Limb (tissue), 2 donors: ENCODE measurements around the gene SH3BP1.

ENCODE experiments used
- DNase-seq, 2 donors: peaks; one replicate each; pipeline ENCODE4 v3.0.0-alpha.2; 2016; ENCODE audit errors: extremely low spot score in 2 of 2

Gene SH3BP1

DNA sequence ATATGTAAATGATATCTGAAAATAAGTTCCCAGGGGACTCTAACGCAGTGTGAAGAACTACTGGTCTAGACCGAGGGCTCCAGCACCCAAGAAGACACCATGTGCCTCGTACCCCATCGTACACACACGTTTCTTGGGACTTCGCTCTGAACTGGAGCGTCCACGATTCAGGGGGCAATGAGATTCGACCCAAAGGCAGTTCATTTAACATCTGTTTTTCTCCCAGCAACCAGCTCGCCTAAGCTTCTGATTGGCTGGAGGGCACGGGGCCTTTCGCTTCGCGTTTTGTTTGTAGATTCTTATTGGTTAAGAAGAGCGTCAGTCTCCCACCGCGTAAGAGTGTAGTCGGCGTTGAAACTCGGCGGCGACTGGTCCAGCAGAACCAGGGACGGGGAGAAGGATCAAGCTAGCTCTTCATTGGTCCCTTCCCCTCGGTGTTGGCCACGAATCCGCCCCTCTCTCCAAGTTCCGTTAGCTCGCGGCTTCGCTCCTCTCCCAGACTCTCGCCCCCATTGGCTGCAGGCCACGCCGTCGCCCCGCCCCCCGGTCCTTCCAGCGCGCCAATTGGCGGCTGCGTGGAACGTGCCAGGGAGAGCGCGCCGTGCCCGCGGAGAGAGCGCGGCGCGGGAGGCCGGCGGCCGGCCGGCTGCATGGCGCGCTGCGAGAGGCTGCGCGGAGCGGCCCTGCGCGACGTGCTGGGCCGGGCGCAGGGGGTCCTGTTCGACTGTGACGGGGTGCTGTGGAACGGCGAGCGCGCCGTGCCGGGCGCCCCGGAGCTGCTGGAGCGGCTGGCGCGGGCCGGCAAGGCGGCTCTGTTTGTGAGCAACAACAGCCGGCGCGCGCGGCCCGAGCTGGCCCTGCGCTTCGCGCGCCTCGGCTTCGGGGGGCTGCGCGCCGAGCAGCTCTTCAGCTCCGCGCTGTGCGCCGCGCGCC, 18.9 kb downstream of the SH3BP1 start, which contains the start of gene PDXP:
Gene PDXP, plus strand, starts transcription at position 591 of the 933 bp plus-strand sequence. Its CDS starts 60 bp downstream, at position 651.
- peak; percentile 100 for DNase-seq

DNA sequence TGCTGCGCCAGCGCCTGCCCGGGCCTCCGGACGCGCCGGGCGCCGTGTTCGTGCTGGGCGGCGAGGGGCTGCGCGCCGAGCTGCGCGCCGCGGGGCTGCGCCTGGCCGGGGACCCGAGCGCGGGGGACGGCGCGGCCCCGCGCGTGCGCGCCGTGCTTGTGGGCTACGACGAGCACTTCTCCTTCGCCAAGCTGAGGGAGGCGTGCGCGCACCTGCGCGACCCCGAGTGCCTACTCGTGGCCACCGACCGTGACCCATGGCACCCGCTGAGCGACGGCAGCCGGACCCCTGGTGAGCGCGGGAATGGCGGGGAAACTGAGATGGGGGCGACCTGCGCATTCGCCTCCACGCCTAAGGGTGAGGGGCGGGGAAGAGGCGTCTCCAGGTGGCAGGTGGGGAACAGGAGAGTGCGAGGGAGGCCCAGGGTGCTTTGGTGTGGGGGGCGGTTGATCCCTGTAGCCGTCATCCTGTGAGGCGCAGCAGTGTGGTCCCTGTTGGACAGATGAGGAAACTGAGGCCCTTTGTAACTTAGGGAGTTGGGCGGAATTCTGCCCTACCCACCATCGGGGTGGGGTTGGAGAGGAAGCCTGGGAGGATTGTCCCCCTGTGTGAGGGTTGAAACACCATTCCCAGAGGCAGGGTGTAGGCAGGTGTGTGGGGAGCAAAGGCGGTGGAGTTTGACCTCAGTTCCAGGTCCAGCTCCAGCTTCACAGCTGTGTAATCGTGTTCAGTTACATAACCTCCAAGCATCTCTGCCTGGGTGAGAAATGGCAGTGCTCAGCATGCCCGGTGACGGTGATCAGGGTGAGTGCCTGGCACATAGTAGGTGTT, 19.8 kb downstream of the SH3BP1 start:
- DNase-seq, result no peak

DNA sequence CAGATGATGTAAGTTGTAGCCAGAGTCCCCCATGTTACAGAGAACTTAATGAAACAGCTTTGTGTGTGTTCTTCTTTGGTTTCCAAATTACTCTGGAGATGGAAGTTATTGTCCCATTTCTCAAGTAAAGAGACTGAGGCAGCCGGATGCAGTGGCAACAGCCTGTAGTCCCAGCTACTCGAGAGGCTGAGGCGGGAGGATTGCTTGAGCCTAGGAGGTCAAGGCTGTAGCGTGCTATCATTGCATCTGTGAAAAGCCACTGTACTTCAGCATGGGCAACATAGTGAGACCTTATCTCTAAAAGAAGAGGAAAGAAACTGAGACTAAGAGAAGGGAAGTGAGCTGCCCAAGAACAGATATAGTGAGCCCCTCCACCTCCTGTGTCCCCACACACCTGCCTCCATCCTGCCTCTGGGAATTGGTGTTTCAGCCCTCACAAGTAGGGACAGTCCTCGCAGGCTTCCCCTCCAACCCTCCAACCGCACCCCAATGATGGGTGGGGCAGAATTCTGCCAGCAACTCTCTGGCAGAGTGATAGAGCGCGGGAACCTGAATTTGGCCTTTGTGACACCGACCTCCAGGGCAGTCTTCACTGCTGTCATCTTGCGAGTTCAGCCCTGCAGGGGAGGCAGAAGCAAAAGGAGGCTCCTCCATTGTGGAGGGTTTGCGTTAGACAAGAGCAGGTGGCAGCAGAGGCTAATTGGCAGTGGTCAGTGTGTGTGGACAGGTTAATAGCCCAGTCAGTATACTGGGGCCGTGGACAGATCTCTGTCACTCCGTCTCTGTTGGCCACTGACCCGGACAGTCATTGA, 20.6 kb downstream of the SH3BP1 start:
- DNase-seq, result no peak

DNA sequence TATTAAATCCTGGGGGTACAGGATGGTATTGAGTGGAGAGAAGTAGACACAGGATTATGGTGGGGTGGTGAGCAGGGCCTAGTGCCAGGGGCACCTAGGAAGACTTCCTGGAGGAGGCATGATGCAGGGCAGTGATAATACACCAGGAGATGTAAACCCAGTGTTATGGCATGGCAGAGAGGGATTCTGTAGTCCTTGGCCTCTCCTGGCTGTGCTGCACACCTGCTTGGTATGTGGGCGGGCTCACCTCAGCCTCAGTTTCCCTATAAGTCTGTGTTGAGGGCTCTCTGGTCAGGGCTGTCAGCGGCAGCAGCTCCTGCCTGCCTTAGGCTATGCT, 21.2 kb downstream of the SH3BP1 start:
- no peak for DNase-seq

GRCh38 chr22:37661160-37661924, 21.9 kb downstream of the SH3BP1 start:
- peak; percentile 53 to 66 for DNase-seq

DNA sequence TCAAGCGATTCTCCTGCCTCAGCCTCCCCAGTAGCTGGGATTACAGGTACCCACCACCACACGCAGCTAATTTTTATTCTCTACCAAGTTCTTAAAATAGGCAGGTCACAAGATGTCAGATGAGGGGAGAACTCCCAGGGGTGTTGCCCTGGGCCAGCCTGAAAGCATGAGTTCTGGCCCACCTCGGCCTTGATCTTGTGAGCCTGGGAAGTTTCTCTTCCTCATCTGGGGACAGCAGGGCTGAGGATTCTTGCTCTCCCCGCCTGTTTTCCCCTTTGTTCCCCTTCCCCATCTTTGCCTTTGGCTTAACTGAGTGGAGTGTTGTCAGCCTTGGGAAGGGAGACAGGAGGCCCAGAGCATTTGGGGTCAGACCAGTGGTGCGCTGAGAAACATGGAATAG, 22.6 kb downstream of the SH3BP1 start:
- no peak for DNase-seq

GRCh38 chr22:37663521-37664140, 24.2 kb downstream of the SH3BP1 start:
- no peak for DNase-seq

DNA sequence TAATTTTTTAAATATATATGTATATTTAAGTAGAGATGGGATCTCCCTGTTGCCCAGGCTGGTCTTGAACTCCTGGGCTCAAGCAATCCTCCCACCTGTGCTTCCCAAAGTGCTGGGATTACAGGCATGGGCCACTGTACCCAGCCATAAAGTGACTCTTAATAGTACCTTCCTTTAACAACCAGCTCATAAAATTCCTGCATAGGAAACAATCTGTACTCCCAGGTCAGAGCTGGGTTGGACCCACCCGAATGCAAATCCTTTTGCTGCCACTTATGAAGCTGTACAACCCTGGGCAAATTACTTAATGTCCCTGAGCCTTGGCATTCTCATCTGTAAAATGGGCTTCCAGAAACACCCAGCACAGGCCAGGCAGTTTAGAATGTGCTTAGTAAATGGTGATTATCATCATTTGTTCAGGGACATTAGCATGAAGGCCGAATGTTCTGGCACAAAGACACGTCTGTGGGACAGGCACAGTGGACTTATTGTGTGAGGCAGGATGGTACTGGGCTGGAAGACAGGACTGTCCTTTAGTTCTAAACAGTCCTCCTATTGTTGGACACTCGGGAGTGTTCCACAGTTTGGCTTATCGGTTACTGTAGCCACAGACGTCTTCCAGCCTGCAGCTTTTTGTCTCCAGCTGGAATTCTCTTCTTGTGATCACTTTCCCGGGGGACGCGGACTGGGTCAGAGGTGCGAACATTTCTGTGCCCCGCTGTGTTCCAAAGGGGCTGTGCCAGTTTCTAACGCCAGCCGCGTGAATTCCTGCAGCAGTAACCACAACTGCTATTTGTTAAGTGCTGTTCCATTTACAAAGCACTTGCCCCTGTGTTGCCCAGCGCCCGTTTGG, 25.0 kb downstream of the SH3BP1 start:
- DNase-seq, result no peak

DNA sequence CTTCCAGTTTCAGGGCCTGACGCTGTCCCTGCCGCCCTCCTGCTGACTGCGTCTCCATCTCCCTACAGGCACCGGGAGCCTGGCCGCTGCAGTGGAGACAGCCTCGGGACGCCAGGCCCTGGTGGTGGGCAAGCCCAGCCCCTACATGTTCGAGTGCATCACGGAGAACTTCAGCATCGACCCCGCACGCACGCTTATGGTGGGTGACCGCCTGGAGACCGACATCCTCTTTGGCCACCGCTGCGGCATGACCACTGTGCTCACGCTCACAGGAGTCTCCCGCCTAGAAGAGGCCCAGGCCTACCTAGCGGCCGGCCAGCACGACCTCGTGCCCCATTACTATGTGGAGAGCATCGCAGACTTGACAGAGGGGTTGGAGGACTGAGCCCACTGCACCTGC, 26.0 kb downstream of the SH3BP1 start:
- DNase-seq, result no peak

GRCh38 chr22:37669586-37669985, 30.1 kb downstream of the SH3BP1 start:
- DNase-seq, result no peak

GRCh38 chr22:37672206-37672919, 32.9 kb downstream of the SH3BP1 start:
- DNase-seq, result no peak

- DNase-seq, result no peak
Observed at GRCh38 chr22:37672920-37673455, 33.5 kb downstream of the SH3BP1 start.

- no peak for DNase-seq
Observed at GRCh38 chr22:37674248-37674647, 34.8 kb downstream of the SH3BP1 start.

- peak; percentile 95 for DNase-seq
Observed at GRCh38 chr22:37674951-37675929, 35.8 kb downstream of the SH3BP1 start, which contains the start of gene LGALS1. TSS of gene LGALS1 (plus strand) at chr22:37675636. CDS start at chr22:37675703, 67 bp downstream.

GRCh38 chr22:37675930-37676735, 36.7 kb downstream of the SH3BP1 start:
- DNase-seq, result peak in 1 of 2 donors; percentile 61
